Raji (cell line): ENCODE results near the gene RGS5.

Experiments used
- POLR2A ChIP-seq: IDR thresholded peaks from 2 replicates; pipeline ENCODE4 v1.6.1; 2011; ENCODE audit warnings: low read depth, low read length, control low read depth; ENCODE audit not compliant: insufficient read depth

Gene RGS5

DNA sequence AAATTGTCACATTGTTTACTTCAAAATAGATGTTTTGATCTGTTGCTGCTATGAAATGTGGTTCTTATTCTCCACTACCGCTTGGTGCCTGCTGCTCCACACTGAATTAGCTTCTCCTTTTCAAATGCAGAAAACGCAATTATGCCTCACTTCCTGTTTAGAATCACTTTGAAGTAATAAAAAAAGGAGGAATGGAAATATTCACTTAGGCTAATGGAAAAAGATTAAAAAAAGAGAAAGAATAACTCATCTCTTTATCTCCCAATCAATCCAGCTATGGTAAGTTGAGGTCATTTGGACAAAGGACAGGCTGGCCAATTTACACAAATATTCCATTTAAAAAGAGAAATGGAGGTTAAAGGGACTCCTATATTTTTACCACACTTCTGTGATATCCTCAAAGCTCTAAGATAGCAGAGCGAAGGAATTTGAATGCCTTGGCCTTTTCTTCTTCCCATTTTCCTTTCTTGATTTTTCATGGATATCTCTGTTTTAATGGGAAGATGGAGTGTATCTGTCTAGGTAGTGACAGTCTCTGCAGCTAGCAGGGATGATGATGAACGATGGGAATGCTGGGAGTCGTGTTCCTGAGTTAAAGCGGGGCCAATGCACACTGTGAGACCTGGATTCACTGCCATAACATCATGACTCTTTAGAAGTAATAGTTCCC, 35.7 kb downstream of the RGS5 start:
- TF ChIP-seq POLR2A: no peak

DNA sequence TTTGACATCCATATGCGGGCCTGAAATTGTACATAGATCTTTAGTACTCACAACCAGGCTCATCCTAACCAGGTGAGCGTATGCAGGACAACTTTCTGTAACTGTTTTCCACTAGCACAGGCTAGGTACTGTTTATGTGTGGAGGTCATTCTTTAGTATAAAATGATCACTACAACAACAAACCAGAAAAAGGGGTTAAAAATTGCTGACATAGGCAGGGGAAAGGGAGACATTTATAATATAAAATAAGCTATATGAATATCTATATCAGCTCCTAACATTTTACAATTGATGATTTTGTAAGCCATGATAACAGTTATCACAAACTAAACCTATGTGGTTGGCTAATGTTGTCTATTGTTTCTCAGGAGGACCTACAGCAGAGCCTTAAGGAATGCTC, 37.6 kb downstream of the RGS5 start:
- TF ChIP-seq POLR2A: no peak

DNA sequence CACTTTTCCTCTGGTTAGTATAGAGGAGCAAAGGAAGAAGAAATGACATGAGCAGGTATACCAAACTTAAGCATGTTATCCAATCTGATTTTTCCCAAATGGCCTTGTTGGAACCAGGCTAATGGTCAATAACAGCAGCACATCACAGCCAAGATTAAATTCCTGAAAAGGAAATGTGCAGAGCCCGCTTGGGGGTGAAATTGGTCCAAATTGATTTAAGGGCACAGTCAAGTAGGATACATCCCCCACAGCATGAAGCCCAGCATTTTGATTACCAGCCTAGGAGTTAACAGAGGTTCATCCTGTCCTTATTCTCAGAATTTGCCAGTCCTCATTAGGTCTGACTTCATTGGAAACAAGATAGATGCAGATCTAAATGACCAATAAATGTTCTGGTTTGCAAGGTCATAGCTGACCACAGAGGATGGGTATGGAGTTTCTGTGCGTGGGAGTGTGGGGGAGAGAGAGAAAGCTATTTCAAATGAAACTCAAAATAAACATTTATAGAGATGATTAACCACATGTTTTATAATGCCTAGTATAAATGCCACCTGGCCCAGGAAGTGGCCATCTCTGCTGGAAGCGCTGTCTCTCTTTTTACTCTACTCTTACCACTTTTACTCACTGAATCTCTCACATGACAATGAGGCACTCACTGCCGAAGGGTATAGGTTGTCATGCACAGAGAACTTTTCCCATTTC, 38.7 kb downstream of the RGS5 start:
- TF ChIP-seq POLR2A: no peak

DNA sequence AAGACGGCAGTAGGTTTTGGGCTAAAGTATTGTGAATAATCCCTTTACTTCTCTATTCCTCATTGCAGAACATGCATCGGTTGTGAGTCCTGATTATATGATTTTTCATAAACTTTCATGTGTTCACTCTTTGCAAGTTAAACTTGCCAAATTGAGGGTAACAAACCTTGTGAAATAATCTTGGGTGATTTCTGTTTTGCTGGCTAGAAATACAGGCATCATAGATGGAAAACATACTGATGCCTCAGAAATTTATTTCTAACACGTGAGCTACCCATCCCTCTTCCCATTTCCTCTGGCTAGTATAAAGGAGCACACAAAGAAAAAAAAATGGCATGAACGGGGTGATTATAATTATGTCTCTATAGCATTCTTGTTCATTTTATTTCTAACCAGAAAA, 39.6 kb downstream of the RGS5 start:
- no peak for TF ChIP-seq POLR2A

DNA sequence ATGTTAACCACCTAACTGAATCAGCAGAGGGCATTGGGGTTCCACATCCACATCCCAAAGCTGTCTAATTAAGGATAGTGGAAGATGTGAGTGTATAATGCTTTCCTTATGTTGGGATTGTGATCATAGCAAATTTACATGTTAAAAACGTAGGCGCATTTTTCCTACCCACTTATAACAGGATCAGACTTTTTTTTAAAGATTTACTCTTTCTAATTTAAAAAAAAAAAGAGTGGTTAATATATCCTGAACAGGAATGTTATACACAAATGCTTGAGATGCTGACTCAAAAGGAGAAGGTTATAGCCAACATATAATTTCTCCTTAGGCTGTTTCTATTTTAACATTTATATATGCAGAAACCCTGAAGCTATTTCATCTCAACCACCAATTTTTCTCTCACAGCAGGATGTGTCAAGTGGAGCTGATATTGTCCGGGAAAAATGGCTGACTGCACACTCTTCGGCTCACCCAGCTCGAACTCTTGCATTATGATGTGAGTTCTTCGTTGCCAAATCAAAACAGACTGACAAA, 40.3 kb downstream of the RGS5 start:
- no peak for TF ChIP-seq POLR2A

DNA sequence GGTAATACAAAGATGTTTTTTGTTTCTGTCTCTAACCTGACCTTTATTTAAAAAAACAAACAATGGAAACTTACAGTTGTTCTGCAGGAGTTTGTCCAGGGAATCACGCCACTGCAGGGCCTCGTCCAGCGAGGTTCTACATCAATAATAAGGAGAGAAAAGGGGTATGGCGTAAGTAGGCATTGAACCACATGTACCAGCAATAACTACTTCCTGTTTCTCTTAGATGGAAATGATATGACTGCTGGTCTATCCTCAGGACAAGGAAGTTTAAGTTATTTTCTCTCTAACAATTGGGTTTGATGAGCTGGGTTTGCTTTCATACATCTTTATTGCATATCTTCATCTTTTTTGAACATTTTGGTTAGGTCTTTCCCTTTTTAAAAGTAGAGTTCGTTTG, 40.9 kb downstream of the RGS5 start:
- no peak for TF ChIP-seq POLR2A

DNA sequence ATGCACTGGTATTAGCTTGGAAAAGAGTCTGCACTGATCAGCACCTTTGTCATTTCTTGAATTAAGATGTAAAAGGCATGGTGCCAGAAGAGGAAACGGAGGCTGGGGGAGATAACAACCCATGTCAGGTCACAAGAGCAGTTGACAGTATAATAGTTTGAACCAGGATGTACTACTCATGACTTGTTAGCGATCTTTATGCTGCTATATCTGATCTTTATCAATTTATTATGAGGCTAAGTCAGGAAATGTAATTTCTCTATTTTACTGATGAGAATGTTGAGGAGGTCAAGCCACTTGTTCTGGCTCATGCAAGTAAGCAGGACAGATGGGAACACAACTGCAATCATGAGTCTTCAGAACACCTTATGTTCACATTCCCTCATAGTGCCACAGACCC, 41.4 kb downstream of the RGS5 start:
- TF ChIP-seq POLR2A: no peak

DNA sequence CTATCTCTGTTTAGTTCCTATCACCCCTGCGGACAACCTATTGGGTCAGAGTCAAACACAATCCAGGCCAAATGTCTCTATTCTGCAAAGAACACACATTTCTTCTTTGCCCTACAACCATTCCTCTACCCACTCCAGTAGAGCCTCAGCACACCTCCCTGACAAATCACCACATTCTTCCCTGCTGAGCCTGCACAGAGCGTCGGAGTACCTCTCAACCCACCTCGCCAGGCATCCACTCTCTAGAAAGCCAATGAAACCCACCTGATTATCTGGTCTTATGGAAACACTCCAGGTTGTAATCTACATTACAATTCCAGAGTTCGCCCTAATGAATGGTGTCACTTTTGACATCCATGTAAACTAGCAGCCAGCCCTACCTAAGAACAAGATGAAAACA, 47.1 kb downstream of the RGS5 start:
- TF ChIP-seq POLR2A: no peak

DNA sequence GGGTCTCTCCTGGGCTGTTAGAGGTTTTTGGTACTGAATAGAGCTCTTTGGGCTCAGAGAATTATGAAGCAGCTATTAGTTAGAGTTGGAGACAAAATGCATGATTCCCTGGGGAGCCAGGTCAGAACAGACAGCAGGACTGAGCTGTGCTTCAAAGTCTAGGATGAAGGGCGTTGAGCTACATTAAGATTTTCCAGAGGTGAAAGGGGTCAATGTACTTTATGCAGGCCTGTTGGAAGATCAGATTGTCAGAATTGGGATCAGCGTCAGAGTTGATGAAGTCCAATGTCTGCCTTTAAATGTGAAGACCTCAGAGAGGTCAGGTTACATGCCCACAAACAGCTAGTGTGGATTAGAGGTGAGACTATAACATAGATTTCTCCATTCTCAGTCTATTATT, 53.8 kb downstream of the RGS5 start:
- TF ChIP-seq POLR2A: no peak

DNA sequence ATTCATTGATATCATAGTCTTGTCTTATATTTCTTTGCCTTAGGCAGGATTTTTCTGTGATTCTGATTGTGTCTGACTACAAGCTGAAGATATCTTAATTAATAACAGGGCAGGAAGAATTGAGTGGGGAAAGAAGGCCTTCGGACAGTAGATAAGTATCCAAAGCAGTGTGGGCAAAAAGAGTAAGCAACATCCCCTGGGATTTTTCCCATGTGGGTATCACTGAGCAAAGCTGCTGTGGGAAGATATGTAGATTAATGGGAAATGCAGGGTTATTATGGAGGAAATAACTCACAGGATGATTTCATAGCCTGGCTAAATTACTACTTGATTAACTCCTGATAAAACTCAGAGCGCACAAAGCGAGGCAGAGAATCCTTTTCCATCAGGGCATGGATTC, 55.7 kb downstream of the RGS5 start:
- TF ChIP-seq POLR2A: no peak

DNA sequence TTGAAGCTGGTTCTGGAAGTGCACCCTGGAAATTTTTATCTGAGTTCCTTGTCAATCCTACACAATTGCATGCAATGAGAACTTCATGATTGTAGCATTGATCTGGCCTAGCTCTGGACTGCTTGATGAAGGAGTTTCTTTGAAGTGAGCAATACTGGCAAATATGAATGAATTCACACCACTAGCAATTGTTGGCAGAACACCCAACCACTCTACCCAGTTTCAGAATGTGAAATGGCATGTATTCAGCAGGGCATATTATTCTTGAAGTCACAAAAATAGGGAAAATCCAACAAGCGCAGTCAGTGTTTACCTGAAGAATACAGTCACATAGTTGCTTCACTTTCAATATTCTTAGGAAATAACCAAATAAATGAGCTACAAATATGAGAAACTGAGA, 57.3 kb downstream of the RGS5 start:
- TF ChIP-seq POLR2A: no peak

DNA sequence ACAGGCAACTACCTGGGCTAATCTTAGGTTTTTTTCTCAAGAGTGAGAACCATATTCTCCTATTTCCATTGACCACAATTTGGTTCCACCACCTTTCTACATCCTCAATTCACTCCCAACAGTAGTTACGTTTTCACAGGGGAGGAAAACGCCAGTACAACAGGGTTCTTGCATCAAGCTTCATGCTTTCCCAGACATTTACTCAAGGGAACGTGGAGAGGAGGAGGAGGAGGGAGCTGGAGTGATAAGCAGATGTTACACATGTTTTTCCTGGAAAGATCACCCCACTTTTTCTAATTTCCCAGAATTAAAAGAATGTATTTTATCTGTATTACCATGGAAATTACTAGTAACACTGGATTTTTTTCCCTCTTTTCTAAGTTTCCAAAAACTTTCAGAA, 58.3 kb downstream of the RGS5 start:
- no peak for TF ChIP-seq POLR2A

DNA sequence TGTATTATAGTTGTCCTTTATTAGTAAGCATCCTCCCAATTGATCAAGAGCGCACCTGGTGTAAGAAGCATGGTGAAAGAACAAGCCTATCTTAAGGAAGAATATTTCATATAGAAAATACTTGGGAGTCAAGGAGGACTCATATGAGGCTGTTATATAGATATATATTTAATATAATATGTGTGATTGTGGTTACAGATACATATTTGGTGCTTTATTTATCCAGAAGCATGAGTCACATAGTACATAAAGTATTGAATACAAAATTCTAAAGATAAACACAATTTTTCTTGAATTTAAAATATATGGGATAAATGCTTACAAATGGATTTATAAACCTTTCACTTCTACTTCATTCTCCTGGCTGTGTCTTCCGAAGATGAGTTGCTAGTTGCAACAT, 60.6 kb downstream of the RGS5 start:
- TF ChIP-seq POLR2A: no peak

DNA sequence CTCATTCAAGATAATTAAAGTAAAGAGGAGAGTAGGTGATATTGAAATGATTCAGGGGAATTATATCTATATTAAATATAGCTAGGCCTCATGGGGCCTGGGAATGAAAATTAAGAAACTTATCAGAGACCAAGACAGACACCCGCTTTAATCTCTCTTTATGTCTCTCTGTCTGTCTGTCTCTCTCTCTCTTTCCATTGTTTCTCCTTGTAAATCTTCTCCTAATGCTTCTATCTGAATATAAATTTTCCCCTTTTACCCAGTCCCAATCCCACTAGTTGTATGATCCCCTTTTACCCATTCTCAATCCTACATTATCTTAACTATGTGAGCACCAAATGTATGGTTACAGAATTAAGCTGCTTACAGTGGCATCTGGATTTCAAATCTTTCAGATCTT, 61.2 kb downstream of the RGS5 start:
- no peak for TF ChIP-seq POLR2A

DNA sequence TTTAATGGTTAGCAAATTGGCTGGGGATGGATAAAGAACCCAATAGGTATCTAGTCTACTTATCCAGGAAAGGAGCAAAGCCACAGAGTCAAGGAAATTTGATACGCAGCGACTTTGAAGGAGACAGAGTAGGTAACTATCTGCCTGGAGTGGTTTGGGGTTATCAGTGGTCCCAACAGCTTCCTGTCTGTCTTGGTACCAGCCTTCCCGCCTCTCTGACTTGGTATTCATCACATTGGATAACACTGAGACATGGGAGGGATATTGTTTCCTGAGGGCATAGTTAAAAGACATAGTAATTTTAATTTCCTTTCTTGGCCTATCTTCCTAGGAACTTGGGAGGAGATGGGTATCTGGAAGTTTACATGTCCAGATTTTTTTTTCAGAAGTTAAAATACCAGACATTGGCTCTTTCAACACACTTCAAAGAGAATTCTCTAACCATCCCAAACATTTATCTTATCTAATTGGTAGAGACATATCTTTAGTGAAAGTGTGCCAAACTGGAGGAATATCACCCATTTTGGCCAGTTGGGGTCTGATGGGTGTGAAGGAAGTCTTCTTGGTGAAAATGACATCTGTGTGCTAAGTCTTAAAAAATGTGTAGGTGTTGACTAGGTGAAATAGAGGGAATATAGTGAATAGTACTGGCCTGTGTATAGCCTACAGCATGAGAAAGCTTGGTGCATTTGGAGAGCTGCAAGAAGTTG, 65.0 kb downstream of the RGS5 start:
- TF ChIP-seq POLR2A: no peak

DNA sequence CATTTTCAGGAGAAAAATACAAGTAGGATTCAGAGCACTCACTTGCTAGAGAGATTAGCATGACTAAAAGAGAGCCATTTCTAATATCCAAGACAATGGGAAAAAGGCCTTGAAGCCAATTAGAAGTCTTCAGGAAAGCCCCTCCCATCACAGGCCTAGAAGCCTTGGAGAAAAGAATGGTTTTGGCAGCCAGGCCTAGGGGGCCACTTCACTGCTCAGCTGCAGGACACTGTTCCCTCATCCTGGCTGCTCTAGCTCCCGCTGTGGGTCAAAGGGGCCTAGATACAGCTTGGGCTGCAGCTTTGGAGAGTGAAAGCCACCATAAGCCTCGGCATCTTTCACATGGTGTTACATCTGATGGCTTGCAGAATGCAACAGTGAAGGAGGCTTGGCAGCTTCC, 70.7 kb downstream of the RGS5 start:
- no peak for TF ChIP-seq POLR2A

DNA sequence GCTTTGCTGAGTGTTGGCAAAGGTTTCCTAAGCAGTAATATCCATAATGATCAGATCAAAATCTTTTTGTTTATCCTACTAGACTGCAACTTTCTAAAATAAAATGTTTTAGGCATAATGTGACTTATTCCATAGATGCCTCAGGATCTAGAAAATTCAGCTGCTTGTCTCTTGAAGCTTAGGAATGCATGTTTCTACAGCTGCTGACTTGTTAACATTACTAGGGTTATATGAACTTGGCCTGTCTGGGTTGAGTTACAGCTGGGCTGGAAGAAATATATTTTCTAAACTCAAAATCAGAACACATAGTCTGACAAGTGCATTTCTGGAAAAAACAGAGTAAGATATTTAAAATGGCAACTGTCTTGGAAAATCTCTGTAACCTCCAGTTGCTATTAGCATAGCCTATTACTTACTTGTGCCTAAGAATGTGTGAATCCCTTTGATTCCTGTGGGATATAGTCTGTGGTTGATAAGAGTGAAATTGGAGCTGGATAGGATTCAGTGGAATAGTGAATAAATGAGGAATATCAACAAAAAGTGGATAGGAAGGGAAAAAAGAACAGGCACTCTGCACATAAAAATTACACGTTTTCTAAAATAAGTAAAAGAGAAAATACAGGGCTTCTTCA, 72.4 kb downstream of the RGS5 start:
- no peak for TF ChIP-seq POLR2A
